ENCODE data around the gene KIF24.

Gene KIF24

GRCh38 chr9:34292552-34292951, 36.5 kb downstream of the KIF24 start:
- TF ChIP-seq CTCF (IDR thresholded peaks at IDR 0.05; ENCODE audit: control insufficient read depth, extremely low read depth, insufficient read depth) = no peak
- no peak for DNase-seq (ENCODE audit: low read depth)
- no peak overlapping the region for H3K4me3 ChIP-seq (ENCODE audit: low read depth, low read length)

- no peak for DNase-seq (ENCODE audit: low read depth)
- no peak for TF ChIP-seq CTCF (IDR thresholded peaks at IDR 0.05; ENCODE audit: control insufficient read depth, extremely low read depth, insufficient read depth)
- H3K4me3 ChIP-seq (ENCODE audit: low read depth, low read length) = no peak overlapping the region
These were observed 37.6 kb downstream of the KIF24 start for GRCh38 chr9:34291423-34291822.

GRCh38 chr9:34291023-34291422, 38.0 kb downstream of the KIF24 start:
- no peak overlapping the region for H3K4me3 ChIP-seq (ENCODE audit: low read depth, low read length)
- no peak for DNase-seq (ENCODE audit: low read depth)
- TF ChIP-seq CTCF (IDR thresholded peaks at IDR 0.05; ENCODE audit: control insufficient read depth, extremely low read depth, insufficient read depth) = no peak

GRCh38 chr9:34289159-34289558, 39.9 kb downstream of the KIF24 start:
- no peak for TF ChIP-seq CTCF (IDR thresholded peaks at IDR 0.05; ENCODE audit: control insufficient read depth, extremely low read depth, insufficient read depth)
- no peak overlapping the region for H3K4me3 ChIP-seq (ENCODE audit: low read depth, low read length)
- no peak for DNase-seq (ENCODE audit: low read depth)

GRCh38 chr9:34282096-34282495, 47.0 kb downstream of the KIF24 start:
- no peak for DNase-seq (ENCODE audit: low read depth)
- no peak overlapping the region for H3K4me3 ChIP-seq (ENCODE audit: low read depth, low read length)
- no peak for TF ChIP-seq CTCF (IDR thresholded peaks at IDR 0.05; ENCODE audit: control insufficient read depth, extremely low read depth, insufficient read depth)

- peak; percentile 62 for DNase-seq (ENCODE audit: low read depth)
- H3K4me3 ChIP-seq (ENCODE audit: low read depth, low read length) = no peak overlapping the region
- no peak for TF ChIP-seq CTCF (IDR thresholded peaks at IDR 0.05; ENCODE audit: control insufficient read depth, extremely low read depth, insufficient read depth)
These were observed 49.7 kb downstream of the KIF24 start for GRCh38 chr9:34279411-34279810.
